Subcutaneous preadipocyte (primary cell): ENCODE data around the gene GOLGB1. TPM values are rescaled to one million over a fixed set of nuclear protein-coding genes. Genes with fewer than 3 reads are reported as not detected.

Experiments
- small RNA-seq: library from RNA; depleted of rRNA; stranded (forward); fragments of <200 nt; gene quantifications from one replicate; pipeline ENCODE3, GENCODE V24; 2012
- total RNA-seq: library from RNA; depleted of rRNA; stranded (reverse); fragments of >200 nt; gene quantifications from 2 replicates; pipeline ENCODE4 v1.2.3, GENCODE V29; 2012

The GOLGB1 gene, protein sequence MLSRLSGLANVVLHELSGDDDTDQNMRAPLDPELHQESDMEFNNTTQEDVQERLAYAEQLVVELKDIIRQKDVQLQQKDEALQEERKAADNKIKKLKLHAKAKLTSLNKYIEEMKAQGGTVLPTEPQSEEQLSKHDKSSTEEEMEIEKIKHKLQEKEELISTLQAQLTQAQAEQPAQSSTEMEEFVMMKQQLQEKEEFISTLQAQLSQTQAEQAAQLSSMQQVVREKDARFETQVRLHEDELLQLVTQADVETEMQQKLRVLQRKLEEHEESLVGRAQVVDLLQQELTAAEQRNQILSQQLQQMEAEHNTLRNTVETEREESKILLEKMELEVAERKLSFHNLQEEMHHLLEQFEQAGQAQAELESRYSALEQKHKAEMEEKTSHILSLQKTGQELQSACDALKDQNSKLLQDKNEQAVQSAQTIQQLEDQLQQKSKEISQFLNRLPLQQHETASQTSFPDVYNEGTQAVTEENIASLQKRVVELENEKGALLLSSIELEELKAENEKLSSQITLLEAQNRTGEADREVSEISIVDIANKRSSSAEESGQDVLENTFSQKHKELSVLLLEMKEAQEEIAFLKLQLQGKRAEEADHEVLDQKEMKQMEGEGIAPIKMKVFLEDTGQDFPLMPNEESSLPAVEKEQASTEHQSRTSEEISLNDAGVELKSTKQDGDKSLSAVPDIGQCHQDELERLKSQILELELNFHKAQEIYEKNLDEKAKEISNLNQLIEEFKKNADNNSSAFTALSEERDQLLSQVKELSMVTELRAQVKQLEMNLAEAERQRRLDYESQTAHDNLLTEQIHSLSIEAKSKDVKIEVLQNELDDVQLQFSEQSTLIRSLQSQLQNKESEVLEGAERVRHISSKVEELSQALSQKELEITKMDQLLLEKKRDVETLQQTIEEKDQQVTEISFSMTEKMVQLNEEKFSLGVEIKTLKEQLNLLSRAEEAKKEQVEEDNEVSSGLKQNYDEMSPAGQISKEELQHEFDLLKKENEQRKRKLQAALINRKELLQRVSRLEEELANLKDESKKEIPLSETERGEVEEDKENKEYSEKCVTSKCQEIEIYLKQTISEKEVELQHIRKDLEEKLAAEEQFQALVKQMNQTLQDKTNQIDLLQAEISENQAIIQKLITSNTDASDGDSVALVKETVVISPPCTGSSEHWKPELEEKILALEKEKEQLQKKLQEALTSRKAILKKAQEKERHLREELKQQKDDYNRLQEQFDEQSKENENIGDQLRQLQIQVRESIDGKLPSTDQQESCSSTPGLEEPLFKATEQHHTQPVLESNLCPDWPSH (N-terminal part only)
- total RNA-seq, result 29.9 and 38.9 TPM in 2 replicates

DNA sequence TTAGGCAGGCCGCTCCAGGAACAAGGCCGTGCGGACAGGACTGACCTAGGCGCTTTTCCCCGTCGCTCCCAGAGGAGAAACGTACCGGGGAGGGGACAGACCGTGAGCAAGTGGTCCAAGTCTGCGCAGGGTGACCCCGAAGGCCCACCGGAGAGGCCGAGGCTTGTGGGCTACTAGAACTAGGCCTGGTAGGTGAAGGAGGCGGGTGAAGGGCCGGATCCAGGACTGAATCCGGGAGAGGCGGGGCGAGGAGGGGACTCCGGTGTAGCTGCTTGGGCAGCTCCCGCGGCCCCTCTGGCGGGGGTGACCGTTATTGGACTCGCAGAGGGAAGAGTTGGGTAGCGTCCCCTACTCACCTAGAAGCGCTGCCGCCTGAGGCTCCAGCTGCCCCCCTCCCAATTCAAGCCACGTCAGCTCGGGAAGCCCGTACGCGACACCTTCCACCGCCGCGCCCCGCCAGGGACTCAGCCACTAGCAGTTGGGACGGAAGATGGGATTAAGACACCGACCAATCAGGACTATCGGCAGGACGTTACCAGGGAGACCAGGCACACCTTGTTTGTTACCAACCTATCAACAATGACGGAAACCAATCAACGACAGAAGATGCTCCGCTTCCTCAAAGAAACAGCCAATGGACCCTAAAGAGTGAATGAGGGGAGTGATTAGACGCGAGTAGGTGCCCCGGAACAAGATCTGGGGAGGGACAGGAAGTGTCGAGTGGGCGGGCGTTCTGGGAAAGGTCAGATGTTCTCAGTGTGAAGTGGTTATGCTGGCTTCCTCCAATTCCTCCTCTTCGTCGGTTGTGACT is at the start of gene GOLGB1:
Gene GOLGB1 (minus strand): TSS at position 466 of the 811 bp plus-strand sequence. CDS start 18,770 bp downstream, outside the sequence.

DNA sequence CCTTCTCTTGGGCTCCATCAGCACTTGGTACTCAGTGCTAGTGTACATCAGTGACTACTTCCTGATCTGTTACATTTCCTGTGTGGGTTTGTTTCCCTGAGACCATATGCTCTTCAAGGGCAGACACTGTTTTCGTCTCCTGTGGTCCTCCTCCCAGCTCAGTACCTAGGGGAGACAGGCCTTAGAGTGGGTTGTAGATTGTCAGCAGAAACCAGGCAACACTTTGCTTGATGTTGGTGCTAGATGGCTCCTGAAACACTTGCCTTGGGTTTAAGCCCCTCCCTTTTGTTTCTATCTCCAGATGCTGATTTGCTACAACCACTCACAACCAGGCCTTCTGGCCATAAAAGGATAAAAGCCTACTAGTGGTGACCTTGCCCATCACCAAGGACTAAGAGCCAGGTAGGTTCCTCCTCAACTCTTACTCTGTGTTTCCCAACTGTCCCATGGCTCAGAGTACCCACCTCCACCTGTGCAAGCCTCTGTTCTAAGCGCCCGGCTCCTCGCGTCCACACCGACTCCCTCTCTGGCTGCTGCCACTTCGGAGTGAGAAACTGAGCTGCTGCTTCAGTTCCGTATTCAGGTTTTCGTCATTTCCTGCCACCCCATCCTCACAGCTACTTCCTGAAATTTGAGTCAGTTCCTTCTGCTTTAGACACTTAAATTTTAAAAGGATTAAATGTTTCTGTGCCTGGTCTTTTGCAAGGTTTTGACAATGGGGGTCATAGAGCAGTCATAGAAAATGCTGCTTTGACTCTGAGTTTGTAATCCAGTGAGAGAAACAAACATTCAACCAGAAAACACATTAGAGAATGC is 89.0 kb downstream of the GOLGB1 start, which contains the start of gene HCLS1:
Gene HCLS1 (minus strand): TSS at position 548 of the 816 bp plus-strand sequence. CDS start 2,556 bp downstream, outside the sequence.

Small RNA genes within 50 kb of the gene (small RNA-seq; reads per million reads assigned to genes)
- not detected for gene RNU4-62P

Other genes starting within 250 kb of the GOLGB1 start
- gene POLQ, start 203.8 kb downstream of the GOLGB1 start, total RNA-seq, result 4.4 and 12.7 TPM in 2 replicates
- not detected in 2 replicates for gene ARGFX, start 181.8 kb downstream of the GOLGB1 start, total RNA-seq
- gene FBXO40, start 156.4 kb downstream of the GOLGB1 start, total RNA-seq, result not detected in 2 replicates
- gene HCLS1, start 88.8 kb downstream of the GOLGB1 start, total RNA-seq, result 1.8 and 2.9 TPM in 2 replicates
- gene IQCB1, start 85.3 kb upstream of the GOLGB1 start, total RNA-seq, result 9.2 and 14.5 TPM in 2 replicates
- 0.37 and 1.8 TPM in 2 replicates for gene EAF2, start 85.5 kb upstream of the GOLGB1 start, total RNA-seq
- gene SLC15A2, start 144.7 kb upstream of the GOLGB1 start, total RNA-seq, result under 0.01 TPM in 1 of 2 replicates, not detected in the other